Fibroblast of the aortic adventitia (primary cell): ENCODE measurements around the gene NRG2. TPM values are rescaled to one million over a fixed set of nuclear protein-coding genes. Genes with fewer than 3 reads are reported as not detected.

Source experiments
- DNase-seq: peaks from one replicate; pipeline ENCODE4 v3.0.0-alpha.2; 2010; ENCODE audit warnings: low read depth
- H3K4me3 ChIP-seq: 2 replicates; pipeline ENCODE4 v1.5.1; 2011; ENCODE audit warnings: low read depth, mild to moderate bottlenecking, control low read depth, low read length, moderate library complexity
- total RNA-seq: library from RNA; depleted of rRNA; stranded (reverse); fragments of >200 nt; gene quantifications from 2 replicates; pipeline ENCODE4 v1.2.3, GENCODE V29; 2012; ENCODE audit warnings: low replicate concordance
- TF ChIP-seq, protein P1 (sequence below): IDR thresholded peaks from 2 replicates; pipeline ENCODE4 v1.5.1; 2011; ENCODE audit warnings: mild to moderate bottlenecking, low read length, control low read depth, inconsistent platforms; ENCODE audit not compliant: insufficient read depth

Gene NRG2
- total RNA-seq, 1 donor: 0.36 TPM

DNA sequence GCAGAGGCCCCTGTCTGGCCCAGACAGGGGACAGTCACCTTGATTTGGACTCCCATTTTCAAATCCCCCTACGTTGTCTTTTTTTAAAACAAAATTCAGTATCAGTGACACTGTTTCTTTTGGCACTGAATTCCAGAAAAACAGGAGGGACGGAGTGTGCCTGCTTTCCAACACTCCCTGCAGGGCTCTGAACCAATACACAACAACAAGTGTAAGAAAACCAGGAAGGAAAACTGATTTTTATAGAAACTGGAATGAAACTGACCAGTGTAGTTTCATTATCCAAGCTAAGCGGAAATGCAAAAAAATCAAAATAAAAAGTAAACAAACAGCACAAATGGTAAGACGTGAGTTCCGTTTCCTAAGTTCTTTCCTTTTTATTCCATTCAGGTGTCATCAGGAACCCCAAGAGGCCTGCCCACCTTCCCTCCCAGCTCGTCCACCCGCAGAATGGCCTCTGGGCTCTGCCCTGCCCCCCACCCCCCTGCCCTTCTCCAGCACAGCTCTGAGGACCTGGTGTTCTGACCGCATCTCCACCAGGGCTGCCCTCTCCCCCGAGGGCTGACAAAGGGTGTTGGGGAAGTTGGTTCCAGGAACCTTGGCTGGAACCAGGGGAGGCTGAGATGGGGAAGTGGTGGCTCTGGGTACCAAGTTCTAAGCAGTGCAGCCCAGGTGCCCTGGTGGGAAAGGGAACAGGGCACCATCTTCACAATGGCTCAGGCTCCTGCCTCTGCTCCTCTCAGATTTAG is 173.9 kb downstream of the NRG2 start:
- no peak for DNase-seq
- H3K4me3 ChIP-seq: no peak overlapping the region
- TF ChIP-seq, protein P1, sequence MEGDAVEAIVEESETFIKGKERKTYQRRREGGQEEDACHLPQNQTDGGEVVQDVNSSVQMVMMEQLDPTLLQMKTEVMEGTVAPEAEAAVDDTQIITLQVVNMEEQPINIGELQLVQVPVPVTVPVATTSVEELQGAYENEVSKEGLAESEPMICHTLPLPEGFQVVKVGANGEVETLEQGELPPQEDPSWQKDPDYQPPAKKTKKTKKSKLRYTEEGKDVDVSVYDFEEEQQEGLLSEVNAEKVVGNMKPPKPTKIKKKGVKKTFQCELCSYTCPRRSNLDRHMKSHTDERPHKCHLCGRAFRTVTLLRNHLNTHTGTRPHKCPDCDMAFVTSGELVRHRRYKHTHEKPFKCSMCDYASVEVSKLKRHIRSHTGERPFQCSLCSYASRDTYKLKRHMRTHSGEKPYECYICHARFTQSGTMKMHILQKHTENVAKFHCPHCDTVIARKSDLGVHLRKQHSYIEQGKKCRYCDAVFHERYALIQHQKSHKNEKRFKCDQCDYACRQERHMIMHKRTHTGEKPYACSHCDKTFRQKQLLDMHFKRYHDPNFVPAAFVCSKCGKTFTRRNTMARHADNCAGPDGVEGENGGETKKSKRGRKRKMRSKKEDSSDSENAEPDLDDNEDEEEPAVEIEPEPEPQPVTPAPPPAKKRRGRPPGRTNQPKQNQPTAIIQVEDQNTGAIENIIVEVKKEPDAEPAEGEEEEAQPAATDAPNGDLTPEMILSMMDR: no peak

DNA sequence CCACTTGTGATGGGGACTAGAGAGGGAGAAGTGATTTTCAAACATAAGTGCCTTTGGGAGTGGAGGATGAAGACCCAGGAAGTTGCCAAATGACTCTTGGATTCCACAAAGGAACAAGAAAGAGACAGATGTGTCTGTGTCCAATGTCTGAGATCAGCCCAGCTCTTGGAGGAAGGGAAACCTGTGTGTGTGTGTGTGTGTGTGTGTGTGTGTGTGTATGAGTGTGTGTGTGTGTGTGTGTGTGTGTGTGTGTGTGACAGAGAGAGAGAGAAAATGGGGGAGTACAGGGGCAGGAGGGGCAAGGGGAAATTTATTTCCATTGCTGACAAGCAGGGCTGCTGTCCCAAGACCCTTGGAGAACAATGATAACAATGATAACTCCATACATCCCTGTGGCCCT is 175.5 kb downstream of the NRG2 start:
- no peak overlapping the region for H3K4me3 ChIP-seq
- DNase-seq: no peak
- TF ChIP-seq, protein P1: no peak

DNA sequence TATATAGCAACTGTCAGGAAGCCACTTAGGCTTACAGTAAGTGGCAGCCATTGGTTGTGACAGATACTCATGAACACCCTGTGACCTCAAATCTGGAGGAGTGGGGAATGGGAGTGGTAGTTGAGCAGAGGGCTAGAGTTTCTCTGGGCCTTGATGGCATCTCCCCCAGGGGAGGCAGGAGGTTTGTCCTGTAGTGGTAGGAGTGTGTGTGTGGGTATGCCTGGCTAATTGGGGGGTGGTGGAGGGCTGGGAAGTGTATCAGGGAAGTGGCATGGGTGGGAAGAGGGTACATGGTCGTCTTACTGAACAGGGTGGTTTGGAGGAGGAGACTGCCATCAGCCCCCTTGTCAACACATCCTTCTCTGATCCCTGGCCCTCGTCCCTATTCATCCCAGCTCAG is 176.0 kb downstream of the NRG2 start:
- TF ChIP-seq, protein P1: no peak
- DNase-seq: no peak
- H3K4me3 ChIP-seq: no peak overlapping the region

DNA sequence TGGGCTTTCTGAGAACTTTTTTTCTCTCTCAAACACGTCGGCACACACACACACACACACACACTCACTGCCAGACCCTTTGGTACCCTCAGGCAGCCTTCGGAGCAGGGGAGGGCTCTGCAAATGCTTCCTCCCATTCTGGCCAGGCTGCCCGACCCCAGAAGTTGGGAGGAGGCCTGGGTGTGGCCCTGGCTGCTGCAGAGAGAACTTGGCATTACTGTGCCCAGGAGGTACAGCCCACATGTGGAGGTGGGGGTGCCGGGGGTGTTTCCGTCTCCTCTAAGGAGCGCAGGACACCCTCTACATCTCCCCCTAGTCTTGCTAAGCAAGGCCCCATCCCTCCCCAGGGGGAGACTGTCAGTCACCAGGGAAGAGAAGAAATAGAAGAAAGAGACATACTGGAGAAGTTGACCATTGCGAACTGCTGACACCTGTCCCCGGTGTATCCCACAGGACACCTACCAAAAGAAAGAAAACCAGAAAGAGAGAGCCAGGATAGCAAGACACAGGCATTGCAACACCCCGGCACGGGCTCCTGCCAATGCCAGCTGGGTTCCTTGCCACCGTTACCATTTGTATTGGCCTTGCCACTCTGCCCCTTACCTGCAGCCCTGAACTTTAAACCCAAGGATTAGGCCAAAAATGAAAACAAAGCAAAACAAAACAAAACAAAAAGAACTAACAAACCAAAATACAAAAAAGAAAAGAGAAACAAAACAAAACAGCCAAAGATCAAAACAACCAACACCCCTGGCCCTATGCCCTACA is 178.2 kb downstream of the NRG2 start:
- no peak overlapping the region for H3K4me3 ChIP-seq
- no peak for DNase-seq
- TF ChIP-seq, protein P1: peak; percentile 1

DNA sequence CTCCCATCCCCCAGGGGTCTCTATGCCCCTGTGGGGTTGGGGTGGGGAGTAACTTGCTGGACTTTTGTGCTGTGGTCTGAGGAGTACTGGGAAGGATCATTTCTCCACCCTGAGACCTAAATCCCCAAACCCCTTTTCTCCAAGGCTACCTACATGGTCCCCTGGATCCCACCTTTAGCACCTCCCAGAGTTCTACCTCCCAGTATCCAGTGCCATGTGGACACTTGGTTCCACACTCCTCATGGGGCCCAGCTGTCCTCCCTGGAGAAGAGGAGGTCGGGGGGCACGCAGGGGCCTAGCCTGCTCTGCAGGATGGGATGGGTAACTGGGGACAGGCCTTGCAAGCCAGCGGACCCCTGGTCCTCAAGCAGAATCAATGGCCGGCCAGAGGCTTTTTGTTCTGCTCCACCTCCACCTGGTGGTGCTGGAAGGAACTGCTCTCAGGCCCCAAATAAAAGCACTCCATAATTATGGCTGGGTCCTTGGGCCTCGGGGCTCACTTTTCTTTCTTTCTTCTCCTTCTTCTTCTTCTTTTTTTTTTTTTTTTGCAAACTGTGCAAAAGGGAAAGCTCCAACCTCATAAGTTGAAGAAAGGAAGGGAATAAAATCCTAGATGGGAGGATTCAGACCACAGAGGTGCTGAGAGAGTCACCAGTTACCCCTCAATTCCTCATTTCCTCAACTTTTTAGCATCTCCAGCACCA is 179.1 kb downstream of the NRG2 start:
- TF ChIP-seq, protein P1: peak; percentile 96
- no peak overlapping the region for H3K4me3 ChIP-seq
- DNase-seq: peak; percentile 64

DNA sequence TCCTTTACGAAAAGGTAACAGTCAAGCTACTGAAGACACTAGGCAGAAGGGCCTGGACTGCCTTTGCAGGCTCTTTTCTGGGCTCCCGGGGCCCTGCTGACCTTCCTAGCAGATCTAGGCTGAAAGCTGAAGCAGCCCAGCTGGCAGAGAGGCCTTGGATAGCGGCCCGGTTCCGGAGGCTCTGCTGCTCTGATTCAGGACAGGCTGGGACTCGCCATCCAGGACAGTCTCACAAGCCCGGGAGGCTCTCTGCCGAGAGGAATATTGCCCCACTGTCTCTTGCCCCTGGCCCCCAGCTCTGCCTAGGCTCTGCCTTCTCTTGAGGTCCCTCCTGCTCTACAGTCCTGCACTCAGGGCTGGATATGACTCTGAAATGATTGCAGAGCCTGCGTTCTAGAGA is 179.7 kb downstream of the NRG2 start:
- TF ChIP-seq, protein P1: no peak
- DNase-seq: peak; percentile 24
- no peak overlapping the region for H3K4me3 ChIP-seq
